ENCODE data around the gene SLC37A1.

SLC37A1 gene

DNA sequence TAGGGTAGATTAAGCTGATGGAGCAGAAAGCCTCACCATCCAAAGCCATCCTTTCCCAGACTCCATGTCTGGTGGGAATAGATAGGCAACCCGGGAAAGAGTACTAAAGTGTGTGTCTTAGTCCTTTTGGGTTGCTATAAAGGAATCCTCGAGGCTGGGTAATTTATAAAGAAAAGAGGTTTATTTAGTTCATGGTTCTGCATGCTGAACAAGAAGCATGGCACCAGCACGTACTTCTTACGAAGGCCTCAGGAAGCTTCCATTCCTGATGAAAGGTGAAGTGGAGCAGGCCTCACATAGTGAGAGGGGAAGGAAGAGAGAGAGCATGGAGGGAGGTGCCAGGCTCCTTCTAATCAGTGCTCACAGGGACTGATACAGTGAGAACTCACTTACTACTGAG lies 6.2 kb upstream of the SLC37A1 start:
- DNase-seq (ENCODE audit: low read depth): no peak

DNA sequence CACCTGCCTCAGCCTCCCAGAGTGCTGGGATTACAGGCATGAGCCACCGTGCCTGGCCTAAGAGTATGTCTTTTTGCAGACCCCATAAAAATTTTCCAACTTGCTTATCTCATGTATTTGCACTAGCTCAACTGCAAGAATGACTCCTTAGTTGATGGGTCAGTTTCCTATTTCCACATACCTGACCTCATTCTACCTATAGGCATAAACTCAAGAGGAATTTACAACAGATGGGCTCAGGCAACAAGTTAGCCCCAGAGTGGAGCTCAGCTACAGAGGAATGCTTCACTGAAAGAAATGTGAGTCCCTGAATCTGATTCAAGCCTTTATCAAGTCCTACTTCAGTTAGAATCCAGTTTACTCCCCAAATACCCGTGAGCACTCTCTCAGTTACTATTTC lies 5.3 kb upstream of the SLC37A1 start:
- no peak for DNase-seq (ENCODE audit: low read depth)

DNA sequence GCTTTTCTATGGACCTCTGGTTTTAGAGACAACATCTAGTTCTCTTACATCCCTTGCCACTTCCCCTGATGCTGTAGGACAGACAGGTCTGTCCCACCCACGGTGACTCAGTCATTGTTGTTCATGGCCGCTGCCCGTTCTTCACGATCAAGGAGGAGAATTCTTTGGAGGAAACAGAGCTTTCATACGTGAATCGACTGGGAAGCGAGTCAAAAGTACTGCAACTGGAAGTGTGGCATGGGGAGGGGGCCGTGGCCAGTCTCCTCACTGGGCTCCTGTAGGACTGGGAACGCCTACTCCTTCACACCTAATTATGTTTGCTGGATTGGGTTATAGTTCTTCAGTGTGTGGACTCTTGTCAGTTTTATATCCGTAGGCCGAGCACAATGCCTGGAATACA lies 4.4 kb upstream of the SLC37A1 start:
- DNase-seq (ENCODE audit: low read depth): no peak

DNA sequence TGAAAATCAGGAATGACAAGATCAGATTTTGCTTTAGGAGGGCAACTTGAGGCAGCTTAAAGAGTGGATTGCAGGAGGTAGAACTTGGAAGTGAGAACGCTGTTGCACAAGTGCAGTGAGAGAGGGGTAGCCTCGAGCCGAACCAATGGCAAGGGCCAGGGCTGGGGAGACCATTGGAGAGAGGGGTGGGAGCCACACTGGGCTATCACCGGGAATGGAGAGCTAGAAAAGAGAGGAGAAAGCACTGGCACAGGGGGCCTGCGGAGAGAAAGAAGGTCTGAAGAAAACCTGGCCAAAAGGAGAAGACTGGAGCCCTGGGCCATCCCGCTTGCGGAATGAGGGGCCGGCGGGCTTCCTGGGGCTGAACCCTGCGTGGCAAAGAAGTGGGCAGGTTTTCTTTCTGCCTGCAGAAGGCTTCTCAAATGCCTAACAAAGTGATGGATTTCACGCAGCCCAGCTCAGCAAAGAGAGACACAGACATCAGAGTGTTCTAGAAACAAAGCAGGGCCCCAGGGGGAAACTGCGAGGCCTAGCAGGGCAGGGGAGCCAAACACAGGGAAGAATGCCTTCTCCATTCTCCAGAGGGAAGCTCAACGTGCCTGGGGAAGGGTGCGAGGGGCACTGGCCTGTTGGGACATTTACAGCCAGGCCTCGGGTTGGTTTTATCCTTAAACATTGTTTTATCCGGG lies 1.2 kb upstream of the SLC37A1 start:
- DNase-seq (ENCODE audit: low read depth): no peak

DNA sequence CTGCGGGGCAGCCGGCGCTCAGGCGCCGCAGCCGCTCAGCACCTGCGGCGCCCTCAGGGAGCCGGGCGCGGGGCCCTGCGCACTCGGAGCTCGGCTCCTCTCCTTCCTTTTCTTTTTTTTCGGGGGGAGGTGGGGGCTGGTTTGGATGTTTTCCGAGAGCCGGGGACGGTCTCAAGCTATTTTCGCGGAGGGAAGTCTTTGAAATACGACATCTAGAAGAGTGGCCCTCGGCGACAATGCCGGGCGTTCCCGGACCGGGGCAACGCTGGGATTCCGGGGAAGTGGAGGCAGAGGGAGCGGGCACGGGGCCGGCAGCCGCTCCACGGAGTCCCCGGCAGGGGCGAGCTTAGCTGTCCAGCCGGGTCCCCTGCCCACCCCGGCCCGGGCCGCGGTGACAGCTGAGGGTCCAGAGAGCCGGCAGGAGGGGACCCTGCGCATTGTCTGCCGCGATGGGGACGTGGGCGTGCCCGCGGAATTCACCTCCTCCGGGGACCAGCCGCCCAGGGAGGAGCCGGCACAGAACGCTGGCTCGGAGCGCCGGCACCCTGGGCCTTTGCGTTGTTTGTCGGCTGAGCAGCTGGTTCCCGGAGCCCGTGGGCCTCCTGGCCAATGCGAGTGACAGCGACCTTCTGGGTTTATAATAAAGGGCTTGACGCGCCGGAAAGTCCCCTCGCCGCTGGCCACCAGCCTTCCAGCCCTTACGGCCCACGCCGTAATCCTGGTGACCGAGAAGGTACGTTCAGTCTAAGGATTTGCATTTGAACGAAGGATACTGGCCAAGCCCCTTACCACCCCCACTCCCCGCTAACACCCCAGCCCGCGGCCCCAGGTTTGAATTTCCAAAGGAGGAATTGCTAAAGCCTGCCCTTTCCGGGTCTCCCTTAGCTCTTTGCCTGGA lies 582 bp downstream of the SLC37A1 start:
- peak; percentile 14 for DNase-seq (ENCODE audit: low read depth)

DNA sequence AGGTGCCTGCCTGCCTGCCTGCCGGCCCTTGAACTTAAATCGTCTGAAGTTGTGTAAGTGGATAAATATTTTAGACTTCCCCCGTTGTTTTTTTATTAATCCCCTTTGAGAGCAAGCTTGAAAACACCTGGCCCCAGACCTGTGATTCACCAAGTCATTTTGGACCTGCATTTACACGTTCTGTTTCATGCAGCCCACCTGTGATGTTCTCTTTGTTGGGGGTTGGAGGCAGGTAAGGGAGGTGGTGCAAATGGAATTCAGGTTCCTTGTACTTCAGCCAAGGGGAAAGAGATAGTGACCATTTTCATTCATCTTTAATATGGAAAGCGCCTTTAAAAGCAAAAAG lies 1.2 kb downstream of the SLC37A1 start:
- no peak for DNase-seq (ENCODE audit: low read depth)

DNA sequence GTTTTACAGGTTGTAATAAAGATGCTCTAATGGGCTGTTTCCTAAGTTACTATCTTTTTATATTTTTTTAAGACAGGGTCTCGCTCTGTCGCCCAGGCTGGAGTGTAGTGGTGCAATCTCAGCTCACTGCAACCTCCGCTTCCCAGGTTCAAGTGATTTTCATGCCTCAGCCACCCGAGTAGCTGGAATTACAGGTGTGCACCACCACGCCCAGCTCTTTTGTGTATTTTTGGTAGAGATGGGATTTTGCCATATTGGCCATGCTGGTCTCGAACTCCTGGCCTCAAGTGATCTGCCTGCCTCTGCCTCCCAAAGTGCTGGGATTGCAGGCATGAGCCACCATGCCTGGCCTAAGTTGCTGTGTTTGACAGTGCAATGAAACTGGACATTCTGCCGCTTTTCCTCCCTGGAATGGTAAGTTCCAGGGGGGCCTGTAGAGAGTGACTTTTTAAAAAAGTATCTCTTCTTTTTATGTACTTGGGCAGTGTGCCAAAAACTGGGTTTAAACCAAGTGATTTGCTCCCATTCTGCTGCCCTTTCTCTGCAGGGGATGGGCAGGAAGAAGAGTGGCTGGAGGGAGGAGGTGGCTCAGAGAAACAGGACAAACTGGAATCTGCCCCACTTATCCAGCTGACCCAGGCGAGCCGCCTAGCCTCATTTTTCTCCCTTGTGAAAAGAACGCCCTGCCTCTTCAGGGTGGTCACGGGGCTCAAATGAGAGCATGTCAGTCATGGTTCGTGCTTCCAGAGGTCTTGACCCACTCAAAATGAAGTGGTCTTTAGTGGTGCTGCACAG lies 2.3 kb downstream of the SLC37A1 start:
- no peak for DNase-seq (ENCODE audit: low read depth)

DNA sequence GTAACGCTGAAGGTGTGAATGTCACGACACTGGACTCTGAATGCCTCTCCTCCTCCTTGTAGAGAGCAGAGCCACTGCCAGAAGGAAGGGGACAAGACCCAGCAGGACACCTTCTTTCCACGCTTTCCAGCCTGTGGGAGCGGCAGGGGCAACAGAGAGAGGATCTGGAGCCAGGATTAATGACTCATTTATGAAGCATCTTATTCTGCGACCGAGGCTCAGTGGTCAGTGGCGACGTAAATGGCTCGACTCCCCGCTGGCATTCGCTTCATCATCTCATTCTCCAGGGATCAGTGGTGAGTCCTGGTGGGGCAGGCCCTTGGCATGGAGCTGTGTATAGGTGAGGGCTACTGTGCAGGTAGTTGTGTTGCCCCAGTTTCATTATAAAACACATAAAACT lies 4.6 kb downstream of the SLC37A1 start:
- peak; percentile 78 for DNase-seq (ENCODE audit: low read depth)

DNA sequence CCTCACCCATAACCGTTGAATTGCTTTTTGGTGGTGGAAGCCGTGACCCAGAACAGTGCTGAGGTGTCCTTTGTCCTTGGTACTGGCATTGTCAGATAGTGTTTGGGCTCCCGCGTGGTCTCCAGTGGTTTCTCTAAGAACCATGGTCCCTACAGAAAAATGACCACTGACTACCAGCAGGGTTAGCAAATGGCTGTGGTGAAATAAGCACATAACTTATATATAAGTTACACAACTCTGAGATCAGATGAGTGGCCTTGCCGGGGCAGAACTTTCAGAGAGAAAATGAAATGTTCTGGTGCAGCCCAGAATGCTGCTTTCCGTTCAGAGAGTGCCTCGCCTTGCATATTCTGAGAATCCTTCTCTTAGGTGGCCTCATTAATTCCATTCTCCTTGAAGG lies 5.0 kb downstream of the SLC37A1 start:
- no peak for DNase-seq (ENCODE audit: low read depth)

DNA sequence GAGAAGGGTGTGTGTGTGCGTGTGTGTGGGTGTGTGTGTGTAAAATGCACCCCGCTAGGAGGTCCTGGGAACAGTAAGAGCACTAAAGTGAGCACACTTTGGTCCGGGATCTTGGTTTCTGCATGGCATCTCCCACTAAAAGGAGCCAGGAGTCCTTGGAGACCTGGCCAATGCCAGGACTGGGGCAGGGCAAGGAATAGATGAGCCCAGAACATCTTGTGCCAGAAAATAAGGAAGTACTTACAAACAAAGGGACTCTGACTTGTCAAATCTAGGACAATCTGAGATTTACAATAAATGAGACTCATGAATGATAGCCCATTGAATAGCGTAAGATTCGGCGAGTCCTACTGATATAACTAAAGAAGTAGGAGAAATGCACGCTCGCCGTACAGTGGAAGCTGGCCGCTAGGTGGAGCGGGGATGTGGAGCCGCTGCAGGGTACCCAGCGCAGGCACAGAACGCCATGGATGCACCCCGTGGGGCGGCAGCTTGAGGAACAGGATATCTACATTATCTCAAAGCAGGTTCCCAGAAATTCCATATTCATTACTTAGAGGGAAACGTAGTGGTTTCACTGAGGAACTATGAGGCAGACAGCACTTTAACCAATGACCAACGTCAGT lies 7.1 kb downstream of the SLC37A1 start:
- DNase-seq (ENCODE audit: low read depth): no peak

DNA sequence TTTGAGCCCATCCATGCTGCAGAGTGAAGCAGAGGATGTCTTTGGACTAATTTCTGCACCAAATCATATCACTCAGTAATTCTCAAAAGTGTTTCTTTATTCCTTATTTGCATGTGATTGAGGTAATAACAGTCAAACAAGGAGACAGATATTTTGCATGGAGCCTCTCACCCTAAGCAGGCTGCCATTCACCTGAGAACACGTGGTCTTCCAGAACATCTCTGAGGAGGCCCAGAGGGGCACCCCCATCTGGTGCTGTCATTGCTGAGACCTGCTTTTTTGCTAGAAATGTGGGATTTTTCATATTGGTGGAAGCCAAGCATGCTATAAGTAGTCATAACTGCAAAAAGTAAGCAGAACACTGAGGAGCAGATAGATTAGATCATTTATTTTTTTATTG lies 7.7 kb downstream of the SLC37A1 start:
- no peak for DNase-seq (ENCODE audit: low read depth)

DNA sequence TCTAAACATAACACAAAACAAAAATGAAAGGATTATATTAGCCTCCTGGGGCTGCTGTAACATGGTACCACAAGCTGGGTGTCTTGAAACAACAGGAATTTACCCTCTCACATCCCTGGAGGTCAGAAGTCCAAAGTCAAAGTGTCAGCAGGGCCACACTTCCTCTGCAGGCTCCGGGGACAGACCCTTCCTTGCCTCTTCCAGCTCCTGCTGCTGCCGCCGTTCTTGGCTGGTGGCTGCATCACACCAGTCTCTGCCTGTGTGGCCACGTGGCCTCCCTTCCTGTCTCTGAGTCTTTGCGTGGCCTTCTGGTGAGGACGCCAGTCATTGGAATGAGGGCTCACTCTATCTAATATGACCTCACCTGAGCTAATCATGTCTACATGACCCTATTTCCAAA lies 8.2 kb downstream of the SLC37A1 start:
- DNase-seq (ENCODE audit: low read depth): no peak

DNA sequence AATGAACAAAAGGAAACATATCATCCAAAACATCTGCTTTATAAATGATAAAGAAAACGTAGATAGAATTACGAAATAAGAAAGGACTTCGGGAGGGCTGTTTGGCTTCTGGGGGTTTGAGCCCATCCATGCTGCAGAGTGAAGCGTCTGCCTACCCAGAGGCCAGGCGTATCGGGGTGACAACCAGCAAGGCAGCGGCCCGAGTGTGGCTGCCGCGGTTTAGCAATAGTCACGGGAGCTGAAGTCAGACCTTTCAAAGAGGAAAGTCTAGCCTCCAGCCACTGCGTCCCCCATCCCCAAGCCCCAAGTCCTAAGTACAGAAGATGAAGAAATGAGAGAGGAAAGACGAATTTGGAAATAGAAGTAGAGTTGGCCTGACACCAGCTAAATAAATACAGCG lies 8.6 kb downstream of the SLC37A1 start:
- no peak for DNase-seq (ENCODE audit: low read depth)

DNA sequence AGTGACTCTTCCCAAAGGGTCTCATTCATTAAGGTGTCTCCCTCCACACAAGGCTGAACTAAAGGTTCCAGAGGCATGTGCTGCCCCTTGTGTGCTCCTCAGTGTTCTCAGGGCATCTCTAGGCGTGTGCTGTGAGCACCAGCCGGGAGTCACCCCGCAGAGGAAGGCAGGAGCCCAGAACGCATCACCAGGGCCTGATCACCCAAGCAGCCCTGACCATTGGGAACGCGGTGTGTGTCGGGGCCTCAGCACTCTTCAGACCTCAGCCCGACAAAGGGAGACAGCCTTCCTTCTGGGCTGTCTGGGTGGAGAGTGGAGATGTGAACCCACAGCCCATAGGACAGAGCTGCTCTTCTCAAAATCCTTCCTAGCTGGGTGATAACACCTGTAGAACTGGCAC lies 9.1 kb downstream of the SLC37A1 start:
- DNase-seq (ENCODE audit: low read depth): no peak

DNA sequence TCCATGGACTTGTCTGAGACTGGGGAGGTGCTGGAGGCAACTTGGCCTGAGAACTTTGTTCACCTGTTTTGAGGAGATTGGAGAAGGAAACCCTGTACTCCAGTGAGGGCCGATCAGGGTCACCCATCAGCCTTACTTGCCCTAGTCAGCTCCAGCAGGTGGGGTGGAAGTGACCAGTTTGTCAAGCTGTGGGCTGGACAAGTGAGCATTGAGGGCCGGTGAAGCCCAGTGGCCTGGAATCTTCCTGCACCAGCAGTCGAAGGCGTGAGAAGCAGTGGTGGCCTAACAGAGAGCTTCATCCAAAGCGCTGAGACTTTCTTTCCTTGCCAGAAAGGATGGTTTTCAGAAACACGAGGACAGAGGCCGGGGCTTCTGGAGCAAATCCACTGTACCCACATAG lies 9.6 kb downstream of the SLC37A1 start:
- no peak for DNase-seq (ENCODE audit: low read depth)

DNA sequence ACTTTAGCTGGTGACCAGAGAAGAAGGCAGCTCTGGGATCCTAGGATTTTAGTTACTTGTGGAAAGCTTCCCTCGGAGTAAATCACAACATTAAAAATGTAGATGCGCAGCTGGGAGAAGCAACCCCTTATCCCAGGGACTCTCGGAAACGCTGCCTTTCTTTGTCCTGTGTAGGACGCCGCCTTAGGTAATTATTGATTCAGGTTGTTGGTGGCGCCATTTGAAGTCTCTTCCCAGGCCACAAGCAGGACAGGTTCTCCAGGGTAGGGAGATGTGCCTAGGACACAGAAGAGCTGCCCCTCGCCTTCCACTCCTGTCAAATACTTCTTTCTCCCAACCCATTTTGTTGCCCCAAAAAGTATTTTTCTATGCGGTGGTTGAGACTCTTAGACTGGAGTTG lies 10.3 kb downstream of the SLC37A1 start:
- no peak for DNase-seq (ENCODE audit: low read depth)

DNA sequence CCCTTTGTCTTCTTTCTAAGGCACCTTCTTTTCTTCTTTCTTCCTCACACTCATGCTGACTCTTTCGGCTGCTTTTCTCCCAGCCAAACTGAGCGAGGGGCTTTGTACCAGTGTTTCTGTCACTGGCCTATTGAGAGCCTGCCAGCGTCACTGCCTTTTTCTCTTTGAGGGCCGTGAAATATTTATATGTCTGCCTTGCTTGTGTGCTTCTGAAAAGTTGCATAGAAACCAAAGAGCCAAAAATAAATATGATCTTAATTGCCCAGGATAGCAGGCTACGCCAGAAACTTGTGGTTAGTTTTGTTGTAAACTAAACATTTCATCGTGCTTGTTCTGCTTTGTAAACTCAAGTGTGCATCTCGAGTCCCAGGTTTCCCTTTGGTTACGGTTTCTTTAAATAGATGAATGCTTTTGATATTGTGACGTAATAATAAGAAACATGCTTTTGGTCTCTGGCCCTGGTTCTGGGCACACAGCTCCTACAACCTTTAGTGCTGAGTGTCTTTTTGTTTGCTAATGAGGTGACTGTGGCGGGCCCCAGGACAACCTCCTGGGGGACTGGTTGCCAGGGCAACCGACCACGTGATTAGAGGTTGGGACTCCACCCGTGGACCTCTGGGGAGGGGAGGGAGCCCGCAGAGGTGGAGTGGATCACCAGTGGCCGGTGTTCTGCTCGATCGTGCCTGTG lies 10.8 kb downstream of the SLC37A1 start:
- peak; percentile 7 for DNase-seq (ENCODE audit: low read depth)

DNA sequence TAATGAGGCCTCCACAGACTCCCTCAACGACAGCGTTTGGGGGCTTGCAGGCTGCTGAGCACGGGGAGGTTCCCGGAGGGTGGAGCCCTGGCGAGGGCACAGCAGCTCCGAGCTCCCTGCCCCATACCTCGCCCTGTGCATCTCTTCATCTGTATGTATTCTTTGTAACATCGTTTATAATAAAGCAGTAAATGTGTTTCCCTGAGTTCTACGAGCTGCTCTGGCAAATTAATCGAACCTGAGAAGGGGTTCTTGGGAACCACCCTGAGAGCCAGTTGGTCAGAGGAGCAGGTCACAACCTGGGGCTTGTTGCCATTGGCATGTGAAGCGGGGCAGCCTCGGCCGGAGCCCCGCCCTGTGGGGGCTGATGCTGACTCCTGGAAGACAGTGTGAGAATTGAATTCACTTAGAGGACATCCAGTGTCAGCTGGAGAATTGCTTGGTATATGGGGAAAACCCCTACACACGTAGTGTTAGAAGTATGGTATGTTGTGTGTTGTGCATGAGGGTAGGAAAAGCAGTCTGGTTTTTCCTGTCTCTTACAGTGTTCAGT lies 11.5 kb downstream of the SLC37A1 start:
- no peak for DNase-seq (ENCODE audit: low read depth)

DNA sequence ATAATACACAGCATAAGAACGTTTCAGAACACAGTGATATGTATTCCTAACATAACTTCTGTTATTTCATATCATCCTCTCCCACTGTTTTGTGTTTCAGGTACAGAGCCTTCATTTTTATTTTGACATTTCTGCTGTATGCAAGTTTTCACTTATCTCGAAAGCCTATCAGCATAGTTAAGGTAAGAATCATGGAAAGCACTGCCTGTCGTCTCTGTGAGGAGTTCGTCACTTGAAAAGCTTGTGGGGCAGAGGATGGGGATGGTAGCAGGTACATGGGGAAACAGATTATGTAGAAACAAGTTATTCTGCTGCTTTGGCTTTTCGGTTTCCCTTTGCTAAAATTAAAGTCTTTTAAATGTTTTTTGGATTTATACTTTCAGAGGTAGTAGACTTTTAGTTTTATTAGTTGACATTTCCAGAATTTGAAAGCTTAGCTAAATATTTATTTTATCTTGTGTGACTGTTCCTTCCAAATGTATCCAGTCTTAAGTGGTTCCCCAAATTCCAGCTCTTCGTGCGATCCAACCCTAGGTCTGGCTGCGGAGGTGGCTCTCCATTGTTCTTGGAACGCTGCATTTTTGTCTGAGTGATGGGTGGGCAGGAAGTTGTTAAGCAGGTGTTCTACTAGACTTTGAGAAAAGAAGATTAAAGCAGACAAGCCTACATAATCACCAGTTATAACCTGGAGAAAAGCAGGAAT lies 12.2 kb downstream of the SLC37A1 start:
- DNase-seq (ENCODE audit: low read depth): no peak

DNA sequence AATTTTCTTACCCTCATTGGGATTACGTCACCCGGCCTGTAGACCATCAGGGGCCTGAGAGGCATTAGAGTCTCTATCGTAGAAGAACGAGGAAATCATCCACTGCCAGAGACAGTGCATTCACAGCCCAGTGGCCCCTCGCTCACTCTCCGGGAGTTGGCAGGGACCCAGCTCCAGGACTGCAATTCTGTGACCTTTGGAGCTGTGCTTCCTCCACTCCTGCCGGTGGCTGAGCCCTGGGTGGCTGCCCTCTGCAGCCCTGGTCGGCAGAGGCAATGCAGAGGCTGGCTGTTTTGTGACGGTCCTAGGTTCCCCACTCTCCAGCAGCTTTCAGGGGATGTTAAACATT lies 12.7 kb downstream of the SLC37A1 start:
- no peak for DNase-seq (ENCODE audit: low read depth)

DNA sequence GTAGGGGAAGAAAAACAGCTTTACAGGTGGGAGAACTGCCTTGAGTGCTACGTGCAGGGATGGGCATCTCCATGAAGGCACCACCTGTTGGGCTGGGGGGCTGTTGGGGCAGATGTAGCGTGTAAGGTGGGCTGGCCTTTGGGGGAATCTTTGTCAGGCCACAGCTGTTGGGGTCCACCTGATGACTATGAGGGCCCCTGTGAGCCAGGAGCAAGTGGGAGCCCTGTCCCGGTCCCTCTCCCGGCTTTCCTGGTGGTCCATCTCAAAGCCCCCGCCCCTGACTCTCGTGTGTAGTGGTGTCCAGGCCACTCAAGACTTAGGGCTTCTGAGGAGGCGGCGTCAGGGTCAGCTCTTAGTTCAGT lies 13.5 kb downstream of the SLC37A1 start:
- DNase-seq (ENCODE audit: low read depth): no peak
